ENCODE results near the gene PHLPP1. TPM values are rescaled to one million over a fixed set of nuclear protein-coding genes. Genes with fewer than 3 reads are reported as not detected.

The PHLPP1 gene
- total RNA-seq, 1 experiment from 2014 or later = 39.9 TPM

DNA sequence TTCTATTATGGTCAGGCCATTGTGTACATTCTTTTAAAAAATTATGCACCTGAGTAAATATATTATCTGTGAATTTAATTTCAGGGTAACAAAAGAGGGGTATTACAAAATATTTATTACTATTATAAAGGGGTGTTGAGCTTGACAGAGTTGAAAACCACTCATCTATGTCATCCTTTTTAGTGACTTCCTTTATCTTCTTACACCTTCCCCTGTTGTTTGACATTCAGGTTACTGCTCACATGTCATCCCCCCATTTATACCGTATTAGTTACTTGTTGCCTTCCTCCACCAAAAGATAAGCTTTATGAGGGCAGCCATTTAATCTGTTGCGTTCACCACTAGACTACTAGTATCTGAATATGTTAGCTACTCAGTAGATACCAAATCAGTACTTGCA is 313.0 kb downstream of the PHLPP1 start:
- no peak overlapping the region for H3K23ac ChIP-seq (ENCODE audit: insufficient read length, low read depth, low read length)
- Mint-ChIP-seq H3K9me3 (no peaks in the 10 kb centered on the region), H3K4me3 (no peak overlapping the region), H3K36me3 (ENCODE audit: insufficient read depth in 1 of 3, low read depth in 3 of 3) (no peaks in the 10 kb centered on the region), H3K27ac (no peak overlapping the region), H3K27me3 (ENCODE audit: low read depth) (peaks cover 8% of the 10 kb centered on the region), H3K4me1 (0 out of 4 replicates have a peak, but pooled peaks cover 3 to 4% of the 10 kb centered on the region in 2 experiments)
- H2BK12ac ChIP-seq (ENCODE audit: insufficient read length, low read depth, low read length) = no peak overlapping the region
- H3K4ac ChIP-seq (ENCODE audit: low read depth, low read length) = no peak overlapping the region
- no peak overlapping the region for H4K8ac ChIP-seq (replicated peaks; ENCODE audit: insufficient read length, low read depth, low read length)
- no peak overlapping the region for H3K27ac ChIP-seq (ENCODE audit: insufficient read length, low read depth, low read length)
- no peak overlapping the region for H3K9ac ChIP-seq (ENCODE audit: extremely low read depth, insufficient read length, low read length)
- no peak overlapping the region for H4K5ac ChIP-seq (ENCODE audit: insufficient read length, low read depth, low read length)
- no peaks in the 10 kb centered on the region for H3K79me2 ChIP-seq (ENCODE audit: insufficient read depth, low read length)
- H4K20me1 ChIP-seq (ENCODE audit: control insufficient read depth, insufficient read depth, insufficient read length) = no peaks in the 10 kb centered on the region
- no peak overlapping the region for H3K56ac ChIP-seq (ENCODE audit: insufficient read length, low read depth, low read length)
- WGBS (ENCODE audit: extremely low coverage, insufficient read length, low lambda C conversion rate) = no CpG with 5 or more reads among the region's 2 CpGs
- no peak overlapping the region for H3K14ac ChIP-seq (ENCODE audit: insufficient read depth, low read length)
- H3K4me1 ChIP-seq (ENCODE audit: insufficient read depth, low read length) = no peaks in the 10 kb centered on the region
- H3K79me1 ChIP-seq (ENCODE audit: insufficient read depth, low read depth, low read length, poor library complexity, severe bottlenecking) = no peaks in the 10 kb centered on the region
- H3K9me3 ChIP-seq (ENCODE audit: control insufficient read depth, low read depth, low read length) = no peaks in the 10 kb centered on the region
- no peak for DNase-seq
- no peak overlapping the region for H2BK20ac ChIP-seq (ENCODE audit: low read depth, low read length, poor library complexity, severe bottlenecking)
- TF ChIP-seq, protein P1, sequence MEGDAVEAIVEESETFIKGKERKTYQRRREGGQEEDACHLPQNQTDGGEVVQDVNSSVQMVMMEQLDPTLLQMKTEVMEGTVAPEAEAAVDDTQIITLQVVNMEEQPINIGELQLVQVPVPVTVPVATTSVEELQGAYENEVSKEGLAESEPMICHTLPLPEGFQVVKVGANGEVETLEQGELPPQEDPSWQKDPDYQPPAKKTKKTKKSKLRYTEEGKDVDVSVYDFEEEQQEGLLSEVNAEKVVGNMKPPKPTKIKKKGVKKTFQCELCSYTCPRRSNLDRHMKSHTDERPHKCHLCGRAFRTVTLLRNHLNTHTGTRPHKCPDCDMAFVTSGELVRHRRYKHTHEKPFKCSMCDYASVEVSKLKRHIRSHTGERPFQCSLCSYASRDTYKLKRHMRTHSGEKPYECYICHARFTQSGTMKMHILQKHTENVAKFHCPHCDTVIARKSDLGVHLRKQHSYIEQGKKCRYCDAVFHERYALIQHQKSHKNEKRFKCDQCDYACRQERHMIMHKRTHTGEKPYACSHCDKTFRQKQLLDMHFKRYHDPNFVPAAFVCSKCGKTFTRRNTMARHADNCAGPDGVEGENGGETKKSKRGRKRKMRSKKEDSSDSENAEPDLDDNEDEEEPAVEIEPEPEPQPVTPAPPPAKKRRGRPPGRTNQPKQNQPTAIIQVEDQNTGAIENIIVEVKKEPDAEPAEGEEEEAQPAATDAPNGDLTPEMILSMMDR (conservative IDR thresholded peaks at IDR 0.05) = no peak
- no peak overlapping the region for H3K18ac ChIP-seq (ENCODE audit: insufficient read length, low read depth, low read length)
- H3T11ph ChIP-seq (ENCODE audit: low read length) = no peak overlapping the region
- no peak overlapping the region for H2AFZ ChIP-seq (ENCODE audit: low read length)
- no peak overlapping the region for H2AK5ac ChIP-seq (ENCODE audit: insufficient read length, low read length)
- no peaks in the 10 kb centered on the region for H3K27me3 ChIP-seq (ENCODE audit: insufficient read depth, low read length)
- H2BK120ac ChIP-seq (ENCODE audit: low read depth, low read length, poor library complexity, severe bottlenecking) = no peak overlapping the region
- H3K23me2 ChIP-seq (ENCODE audit: insufficient read length, low read depth, low read length, poor library complexity, severe bottlenecking) = no peaks in the 10 kb centered on the region
- H4K91ac ChIP-seq (ENCODE audit: insufficient read length, low read depth, low read length) = no peak overlapping the region
- no peak overlapping the region for H3K4me2 ChIP-seq (ENCODE audit: insufficient read depth, insufficient read length, low read length)
- no peak overlapping the region for H2BK5ac ChIP-seq (ENCODE audit: insufficient read length, low read length)
- no peak overlapping the region for H2BK15ac ChIP-seq (ENCODE audit: low read depth, low read length)

Other genes with a start within 250 kb of the PHLPP1 start
- gene ZCCHC2, start 192.5 kb upstream of the PHLPP1 start, total RNA-seq (2021) = 12.1 and 12.4 TPM in 2 replicates

All from H9 (cell line).